Measurements from ENCODE around the gene ARRDC5. TPM values are rescaled to one million over a fixed set of nuclear protein-coding genes. Genes with fewer than 3 reads are reported as not detected.
"Not testable (repeated sequence)": the region's sequence is repeated elsewhere in the genome, so short reads cannot be mapped to it uniquely, and the experiment has no call there.

The ARRDC5 gene
- total RNA-seq, 5 donors from 2014 or later (not counting 1 experiment from before 2014, with no cell fraction given), result 8.1 to 21.7 (median 15.8) TPM

DNA sequence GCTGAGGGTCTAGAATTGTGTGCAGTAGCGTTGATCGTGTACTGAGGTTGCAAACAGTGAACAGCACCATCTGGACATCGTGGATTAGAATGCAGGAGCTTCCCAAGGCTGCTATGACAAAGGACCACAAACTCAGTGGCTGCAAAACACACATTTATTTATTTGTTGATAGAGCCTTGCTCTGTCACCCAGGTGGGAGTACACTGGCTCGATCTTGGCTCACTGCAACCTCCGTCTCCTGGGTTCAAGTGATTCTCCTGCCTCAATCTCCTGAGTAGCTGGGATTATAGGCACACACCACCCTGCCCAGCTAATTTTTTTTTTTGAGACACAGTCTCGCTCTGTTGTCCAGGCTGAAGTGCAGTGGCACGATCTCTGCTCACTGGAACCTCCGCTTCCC lies 4.3 kb upstream of the ARRDC5 start:
- ATAC-seq (replicated peaks in 1 of 4), result no peak
- Histone ChIP-seq H3K4me3 (ENCODE audit: control insufficient read depth in 1 of 2, extremely low read depth in 1 of 2, low read length in 1 of 2) (no peak overlapping the region), H3K9me3 (no peaks in the 10 kb centered on the region), H3K4me1 (ENCODE audit: control insufficient read depth in 1 of 2, extremely low read depth in 1 of 2, insufficient read depth in 2 of 2, low read length in 2 of 2) (peaks cover 10 to 40% of the 10 kb centered on the region in 2 experiments), H3K27ac (ENCODE audit: low read length) (no peak overlapping the region), H3K36me3 (ENCODE audit: control insufficient read depth in 2 of 2, extremely low read depth in 1 of 2, insufficient read depth in 1 of 2, low read length in 1 of 2) (peaks cover 3 to 4% of the 10 kb centered on the region in 2 donors), H3K27me3 (replicated peaks in 1 of 2; ENCODE audit: control insufficient read depth in 2 of 2, extremely low read depth in 1 of 2, insufficient read depth in 2 of 2, low read length in 1 of 2) (peaks cover 0 to 4% of the 10 kb centered on the region in 2 experiments)
- ChIA-PET CTCF (interaction anchor here in 1 of 2 donors (0.6 kb wide), 1 partner anchor 54 kb away, joined by 4 read pairs; no protein-coding TSS in a partner anchor), POLR2A (no interaction called here)
- H3K4me3 Mint-ChIP-seq, result no peak overlapping the region
- DNase-seq, result no peak
- H3K27me3 Mint-ChIP-seq, result no peaks in the 10 kb centered on the region
- no peak overlapping the region for H3K27ac Mint-ChIP-seq
- no peaks in the 10 kb centered on the region for H3K9me3 Mint-ChIP-seq
- H3K4me1 Mint-ChIP-seq, result peaks cover 31 to 44% (median 33%) of the 10 kb centered on the region in 3 donors
- H3K36me3 Mint-ChIP-seq, result no peaks in the 10 kb centered on the region
- WGBS (ENCODE audit: insufficient coverage), result 97% methylated on average over 5 of the region's 8 CpGs

DNA sequence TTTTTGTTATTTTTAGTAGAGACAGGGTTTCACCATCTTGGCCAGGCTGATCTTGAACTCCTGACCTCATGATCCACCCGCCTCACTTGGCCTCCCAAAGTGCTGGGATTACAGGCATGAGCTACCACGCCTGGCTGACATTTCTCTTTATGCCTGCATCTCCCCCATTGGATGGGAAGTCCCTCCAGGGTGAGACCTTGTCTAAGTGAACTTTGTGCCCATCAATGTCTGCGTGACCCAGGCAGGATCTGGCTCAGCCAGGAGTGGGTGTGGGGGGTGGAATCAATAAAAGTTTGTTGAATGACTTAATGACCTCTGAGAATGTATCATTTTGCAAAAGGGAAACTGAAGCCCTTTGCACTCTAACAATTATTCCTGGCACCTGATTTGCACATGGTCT lies 1.8 kb upstream of the ARRDC5 start:
- no peaks in the 10 kb centered on the region for H3K9me3 ChIP-seq
- Mint-ChIP-seq H3K4me1 (peaks cover 14 to 27% (median 25%) of the 10 kb centered on the region in 3 donors), H3K27ac (no peak overlapping the region), H3K36me3 (no peaks in the 10 kb centered on the region), H3K4me3 (no peak overlapping the region), H3K9me3 (no peaks in the 10 kb centered on the region), H3K27me3 (no peaks in the 10 kb centered on the region)
- ChIA-PET POLR2A (no interaction called here), CTCF (interaction anchor here in 1 of 2 donors (0.8 kb wide), 1 partner anchor 32 kb away, joined by 3 read pairs; no protein-coding TSS in a partner anchor)
- ATAC-seq (replicated peaks in 1 of 4) (no peak), DNase-seq (no peak)
- 94% methylated on average over 2 of the region's 3 CpGs for WGBS (ENCODE audit: insufficient coverage)
- H3K4me1 ChIP-seq (ENCODE audit: control insufficient read depth in 1 of 2, extremely low read depth in 1 of 2, insufficient read depth in 2 of 2, low read length in 2 of 2), result peaks cover 0 to 24% of the 10 kb centered on the region in 2 experiments
- H3K27ac ChIP-seq (ENCODE audit: low read length), result no peak overlapping the region
- peaks cover 3 to 4% of the 10 kb centered on the region in 2 donors for H3K36me3 ChIP-seq (ENCODE audit: control insufficient read depth in 2 of 2, extremely low read depth in 1 of 2, insufficient read depth in 1 of 2, low read length in 1 of 2)
- H3K4me3 ChIP-seq (ENCODE audit: control insufficient read depth in 1 of 2, extremely low read depth in 1 of 2, low read length in 1 of 2), result no peak overlapping the region
- H3K27me3 ChIP-seq (replicated peaks in 1 of 2; ENCODE audit: control insufficient read depth in 2 of 2, extremely low read depth in 1 of 2, insufficient read depth in 2 of 2, low read length in 1 of 2), result peaks cover 0 to 4% of the 10 kb centered on the region in 2 experiments

DNA sequence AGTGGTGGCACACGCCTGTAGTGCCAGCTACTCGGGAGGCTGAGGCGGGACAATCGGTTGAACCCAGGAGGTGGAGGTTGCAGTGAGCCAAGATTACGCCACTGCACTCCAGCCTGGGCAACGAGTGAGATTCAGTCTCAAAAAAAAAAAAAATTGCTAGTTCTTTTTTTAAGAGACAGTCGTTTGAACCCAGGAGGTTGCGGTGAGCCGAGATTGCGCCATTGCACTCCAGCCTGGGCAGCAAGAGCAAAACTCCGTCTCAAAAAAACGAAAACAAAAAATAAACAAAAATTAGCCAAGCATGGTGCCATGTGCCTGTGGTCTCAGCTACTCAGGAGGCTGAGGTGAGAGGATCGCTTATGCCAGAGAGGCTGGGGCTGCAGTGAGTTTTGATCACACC lies 1.8 kb downstream of the ARRDC5 start:
- H3K4me3 Mint-ChIP-seq; H3K27me3 ChIP-seq (replicated peaks in 1 of 2; ENCODE audit: control insufficient read depth in 2 of 2, extremely low read depth in 1 of 2, insufficient read depth in 2 of 2, low read length in 1 of 2); H3K27ac ChIP-seq (ENCODE audit: low read length); POLR2A ChIA-PET; H3K4me1 ChIP-seq (ENCODE audit: control insufficient read depth in 1 of 2, extremely low read depth in 1 of 2, insufficient read depth in 2 of 2, low read length in 2 of 2); CTCF ChIA-PET; H3K9me3 ChIP-seq; H3K4me3 ChIP-seq (ENCODE audit: control insufficient read depth in 1 of 2, extremely low read depth in 1 of 2, low read length in 1 of 2); H3K27ac Mint-ChIP-seq; H3K27me3 Mint-ChIP-seq; H3K9me3 Mint-ChIP-seq; ATAC-seq (replicated peaks in 1 of 4); H3K36me3 Mint-ChIP-seq; H3K4me1 Mint-ChIP-seq; DNase-seq: not testable (repeated sequence)
- 96% methylated on average over 7 of the region's 13 CpGs for WGBS (ENCODE audit: insufficient coverage)
- peaks cover 0 to 13% of the 10 kb centered on the region in 2 donors for H3K36me3 ChIP-seq (ENCODE audit: control insufficient read depth in 2 of 2, extremely low read depth in 1 of 2, insufficient read depth in 1 of 2, low read length in 1 of 2)

DNA sequence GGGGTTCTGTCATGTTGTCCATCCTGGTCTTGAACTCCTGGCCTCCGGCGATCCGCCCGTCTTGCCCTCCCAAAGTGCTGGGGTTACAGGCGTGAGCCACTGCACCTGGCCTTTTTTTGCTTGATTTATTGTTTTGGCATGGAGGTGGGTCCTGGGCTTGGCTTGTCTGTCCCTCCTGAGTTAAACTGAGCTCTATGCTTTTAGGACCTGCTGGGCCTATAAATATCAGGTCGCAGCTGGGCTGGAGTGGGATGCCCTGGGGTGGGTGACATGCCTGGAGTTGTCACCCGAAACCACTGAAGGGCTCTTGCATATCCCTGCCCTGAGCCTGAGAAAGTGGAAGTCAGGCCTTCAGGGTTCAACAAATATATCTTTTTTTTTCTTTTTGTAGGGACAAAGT lies 5.5 kb downstream of the ARRDC5 start:
- ChIA-PET CTCF (no interaction called here), POLR2A (interaction anchor here in 1 of 2 donors (0.7 kb wide), 1 partner anchor 33 kb away, joined by 3 read pairs; no protein-coding TSS in a partner anchor)
- Histone ChIP-seq H3K27me3 (replicated peaks in 1 of 2; ENCODE audit: control insufficient read depth in 2 of 2, extremely low read depth in 1 of 2, insufficient read depth in 2 of 2, low read length in 1 of 2) (no peaks in the 10 kb centered on the region), H3K4me1 (ENCODE audit: control insufficient read depth in 1 of 2, extremely low read depth in 1 of 2, insufficient read depth in 2 of 2, low read length in 2 of 2) (peaks cover 0 to 2% of the 10 kb centered on the region in 2 experiments), H3K27ac (ENCODE audit: low read length) (no peak overlapping the region), H3K9me3 (no peaks in the 10 kb centered on the region), H3K36me3 (ENCODE audit: control insufficient read depth in 2 of 2, extremely low read depth in 1 of 2, insufficient read depth in 1 of 2, low read length in 1 of 2) (peaks cover 3 to 13% of the 10 kb centered on the region in 2 donors), H3K4me3 (ENCODE audit: control insufficient read depth in 1 of 2, extremely low read depth in 1 of 2, low read length in 1 of 2) (no peak overlapping the region)
- H3K4me1 Mint-ChIP-seq, result peaks cover 5 to 6% (median 6%) of the 10 kb centered on the region in 3 donors
- no peak for ATAC-seq (replicated peaks in 1 of 4)
- no peaks in the 10 kb centered on the region for H3K27me3 Mint-ChIP-seq
- no peaks in the 10 kb centered on the region for H3K36me3 Mint-ChIP-seq
- H3K27ac Mint-ChIP-seq, result no peak overlapping the region
- 88% methylated on average over 7 of the region's 7 CpGs for WGBS (ENCODE audit: insufficient coverage)
- H3K4me3 Mint-ChIP-seq, result no peak overlapping the region
- no peaks in the 10 kb centered on the region for H3K9me3 Mint-ChIP-seq
- no peak for DNase-seq

DNA sequence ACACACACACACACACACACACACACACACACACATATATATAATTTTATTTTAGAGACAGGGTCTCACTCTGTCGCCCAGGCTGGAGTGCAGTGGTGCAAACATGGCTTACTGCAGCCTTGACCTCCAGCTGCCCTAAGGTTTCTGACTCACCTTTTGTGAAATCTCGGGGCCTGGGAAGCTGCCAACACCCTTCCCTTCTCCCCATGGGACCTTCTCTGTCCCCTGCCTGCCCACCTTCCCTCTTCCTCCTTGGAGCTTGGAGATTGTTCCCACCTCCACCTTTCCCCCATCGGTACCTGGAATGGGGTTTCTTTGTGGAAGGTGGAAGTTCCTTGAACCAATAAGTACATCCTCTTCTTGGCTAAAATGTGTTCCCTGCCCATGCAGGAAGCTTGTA lies 6.3 kb downstream of the ARRDC5 start:
- 60% methylated on average over 1 of the region's 3 CpGs for WGBS (ENCODE audit: insufficient coverage)
- Mint-ChIP-seq H3K36me3 (peaks cover under 1% of the 10 kb centered on the region), H3K4me1 (peaks cover 0 to 6% (median 6%) of the 10 kb centered on the region in 3 donors), H3K4me3 (no peak overlapping the region), H3K27ac (no peak overlapping the region), H3K9me3 (no peaks in the 10 kb centered on the region), H3K27me3 (no peaks in the 10 kb centered on the region)
- peaks cover 5 to 15% of the 10 kb centered on the region in 2 donors for H3K36me3 ChIP-seq (ENCODE audit: control insufficient read depth in 2 of 2, extremely low read depth in 1 of 2, insufficient read depth in 1 of 2, low read length in 1 of 2)
- ATAC-seq (replicated peaks in 1 of 4) (no peak), DNase-seq (no peak)
- H3K4me1 ChIP-seq (ENCODE audit: control insufficient read depth in 1 of 2, extremely low read depth in 1 of 2, insufficient read depth in 2 of 2, low read length in 2 of 2), result peaks cover 0 to 2% of the 10 kb centered on the region in 2 experiments
- no peak overlapping the region for H3K27ac ChIP-seq (ENCODE audit: low read length)
- no peak overlapping the region for H3K4me3 ChIP-seq (ENCODE audit: control insufficient read depth in 1 of 2, extremely low read depth in 1 of 2, low read length in 1 of 2)
- H3K9me3 ChIP-seq, result no peaks in the 10 kb centered on the region
- CTCF ChIA-PET, result interaction anchor here in 1 of 2 donors (0.5 kb wide), 1 partner anchor 51 kb away, joined by 3 read pairs; no protein-coding TSS in a partner anchor
- no peaks in the 10 kb centered on the region for H3K27me3 ChIP-seq (replicated peaks in 1 of 2; ENCODE audit: control insufficient read depth in 2 of 2, extremely low read depth in 1 of 2, insufficient read depth in 2 of 2, low read length in 1 of 2)
- POLR2A ChIA-PET, result no interaction called here

DNA sequence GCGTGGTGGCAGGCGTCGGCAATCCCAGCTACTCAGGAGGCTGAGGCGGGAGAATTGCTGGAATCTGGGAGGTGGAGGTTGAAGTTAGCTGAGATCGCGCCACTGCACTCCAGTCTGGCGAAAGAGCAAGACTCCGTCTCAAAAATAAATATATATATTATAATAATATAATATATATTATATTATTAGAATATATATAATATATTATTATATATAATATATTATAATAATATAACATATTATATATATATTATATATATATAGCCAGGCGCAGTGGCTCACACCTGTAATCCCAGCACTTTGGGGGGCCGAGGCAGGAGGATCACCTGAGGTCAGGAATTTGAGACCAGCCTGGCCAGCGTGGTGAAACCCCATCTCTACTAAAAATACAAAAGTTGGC lies 9.7 kb downstream of the ARRDC5 start:
- H3K4me3 Mint-ChIP-seq; H3K36me3 Mint-ChIP-seq; H3K27ac Mint-ChIP-seq; H3K4me3 ChIP-seq (ENCODE audit: control insufficient read depth in 1 of 2, extremely low read depth in 1 of 2, low read length in 1 of 2); CTCF ChIA-PET; H3K9me3 ChIP-seq; H3K27me3 ChIP-seq (replicated peaks in 1 of 2; ENCODE audit: control insufficient read depth in 2 of 2, extremely low read depth in 1 of 2, insufficient read depth in 2 of 2, low read length in 1 of 2); H3K4me1 ChIP-seq (ENCODE audit: control insufficient read depth in 1 of 2, extremely low read depth in 1 of 2, insufficient read depth in 2 of 2, low read length in 2 of 2); DNase-seq; H3K27me3 Mint-ChIP-seq; H3K27ac ChIP-seq (ENCODE audit: low read length); POLR2A ChIA-PET; ATAC-seq (replicated peaks in 1 of 4); H3K9me3 Mint-ChIP-seq; H3K4me1 Mint-ChIP-seq: not testable (repeated sequence)
- no CpG with 5 or more reads among the region's 11 CpGs for WGBS (ENCODE audit: insufficient coverage)
- peaks cover 19 to 21% of the 10 kb centered on the region in 2 donors for H3K36me3 ChIP-seq (ENCODE audit: control insufficient read depth in 2 of 2, extremely low read depth in 1 of 2, insufficient read depth in 1 of 2, low read length in 1 of 2)

DNA sequence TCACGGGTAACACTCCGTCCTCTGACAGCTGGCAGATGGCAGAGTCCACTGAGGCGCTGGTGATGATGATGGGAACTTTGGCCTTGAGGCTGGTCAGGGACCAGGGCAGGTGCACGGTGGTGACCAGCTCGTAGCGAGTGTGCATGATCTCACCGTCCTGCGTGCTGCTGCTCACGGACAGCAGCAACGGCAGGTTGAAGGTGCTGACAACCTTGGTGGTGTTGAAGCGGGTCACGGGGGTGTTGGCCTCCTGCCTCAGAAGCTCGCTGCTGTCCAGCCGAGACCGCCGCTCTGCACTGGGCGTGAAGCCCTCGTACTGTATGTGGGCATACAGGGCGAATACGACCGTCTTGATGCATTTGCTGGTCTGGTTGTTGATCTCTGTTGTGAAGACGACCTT lies 11.6 kb downstream of the ARRDC5 start:
- H3K4me3 ChIP-seq (ENCODE audit: control insufficient read depth in 1 of 2, extremely low read depth in 1 of 2, low read length in 1 of 2), result no peak overlapping the region
- no peak for ATAC-seq (replicated peaks in 1 of 4)
- H3K9me3 ChIP-seq, result no peaks in the 10 kb centered on the region
- H3K27ac ChIP-seq (ENCODE audit: low read length), result no peak overlapping the region
- ChIA-PET POLR2A (no interaction called here), CTCF (no interaction called here)
- Mint-ChIP-seq H3K27ac (no peak overlapping the region), H3K4me3 (no peak overlapping the region), H3K27me3 (no peaks in the 10 kb centered on the region), H3K36me3 (peaks cover 6% of the 10 kb centered on the region), H3K4me1 (peaks cover 0 to 6% (median 3%) of the 10 kb centered on the region in 3 donors), H3K9me3 (no peaks in the 10 kb centered on the region)
- H3K27me3 ChIP-seq (replicated peaks in 1 of 2; ENCODE audit: control insufficient read depth in 2 of 2, extremely low read depth in 1 of 2, insufficient read depth in 2 of 2, low read length in 1 of 2), result no peaks in the 10 kb centered on the region
- 96% methylated on average over 21 of the region's 22 CpGs for WGBS (ENCODE audit: insufficient coverage)
- no peaks in the 10 kb centered on the region for H3K4me1 ChIP-seq (ENCODE audit: control insufficient read depth in 1 of 2, extremely low read depth in 1 of 2, insufficient read depth in 2 of 2, low read length in 2 of 2)
- H3K36me3 ChIP-seq (ENCODE audit: control insufficient read depth in 2 of 2, extremely low read depth in 1 of 2, insufficient read depth in 1 of 2, low read length in 1 of 2), result peaks cover 12 to 19% of the 10 kb centered on the region in 2 donors
- DNase-seq, result no peak
